Epithelial cell of proximal tubule (primary cell): ENCODE measurements around the gene ATG10. TPM values are rescaled to one million over a fixed set of nuclear protein-coding genes. Genes with fewer than 3 reads are reported as not detected.
"Not testable (repeated sequence)": the region's sequence is repeated elsewhere in the genome, so short reads cannot be mapped to it uniquely, and the experiment has no call there.

Source experiments
- DNase-seq: peaks from one replicate; pipeline ENCODE4 v3.0.0-alpha.2; 2011; ENCODE audit warnings: low read depth
- H3K4me3 ChIP-seq: 2 replicates; pipeline ENCODE4 v1.5.1; 2011; ENCODE audit warnings: low read depth, mild to moderate bottlenecking, low read length
- total RNA-seq: library from RNA; depleted of rRNA; stranded (reverse); fragments of >200 nt; gene quantifications from 2 replicates; pipeline ENCODE4 v1.2.3, GENCODE V29; 2015
- TF ChIP-seq, protein P1 (sequence below): conservative IDR thresholded peaks from 2 replicates; pipeline ENCODE4 v1.5.1; 2012; ENCODE audit warnings: low read depth, mild to moderate bottlenecking, low read length

ATG10 gene
- total RNA-seq, 1 donor from 2014 or later: 20.9 TPM

DNA sequence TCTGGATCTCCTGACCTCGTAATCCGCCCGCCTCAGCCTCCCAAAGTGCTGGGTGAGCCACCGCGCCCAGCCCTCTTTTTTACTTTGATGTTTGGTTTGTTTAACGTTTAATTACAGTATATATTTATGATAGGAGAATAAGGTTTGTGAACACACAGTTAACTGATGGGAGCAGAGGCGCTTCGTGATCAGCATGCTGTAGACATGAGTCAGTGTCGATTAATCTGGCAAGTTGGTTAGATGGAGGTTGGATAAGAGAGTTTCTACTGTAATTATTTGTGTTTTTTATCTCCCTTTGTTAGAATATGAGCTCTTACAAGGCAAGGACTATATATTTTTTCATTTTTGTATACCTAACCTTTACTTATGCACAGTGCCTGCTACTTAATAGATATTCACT, 14.3 kb downstream of the ATG10 start:
- DNase-seq: no peak
- H3K4me3 ChIP-seq: no peak overlapping the region
- TF ChIP-seq, protein P1, sequence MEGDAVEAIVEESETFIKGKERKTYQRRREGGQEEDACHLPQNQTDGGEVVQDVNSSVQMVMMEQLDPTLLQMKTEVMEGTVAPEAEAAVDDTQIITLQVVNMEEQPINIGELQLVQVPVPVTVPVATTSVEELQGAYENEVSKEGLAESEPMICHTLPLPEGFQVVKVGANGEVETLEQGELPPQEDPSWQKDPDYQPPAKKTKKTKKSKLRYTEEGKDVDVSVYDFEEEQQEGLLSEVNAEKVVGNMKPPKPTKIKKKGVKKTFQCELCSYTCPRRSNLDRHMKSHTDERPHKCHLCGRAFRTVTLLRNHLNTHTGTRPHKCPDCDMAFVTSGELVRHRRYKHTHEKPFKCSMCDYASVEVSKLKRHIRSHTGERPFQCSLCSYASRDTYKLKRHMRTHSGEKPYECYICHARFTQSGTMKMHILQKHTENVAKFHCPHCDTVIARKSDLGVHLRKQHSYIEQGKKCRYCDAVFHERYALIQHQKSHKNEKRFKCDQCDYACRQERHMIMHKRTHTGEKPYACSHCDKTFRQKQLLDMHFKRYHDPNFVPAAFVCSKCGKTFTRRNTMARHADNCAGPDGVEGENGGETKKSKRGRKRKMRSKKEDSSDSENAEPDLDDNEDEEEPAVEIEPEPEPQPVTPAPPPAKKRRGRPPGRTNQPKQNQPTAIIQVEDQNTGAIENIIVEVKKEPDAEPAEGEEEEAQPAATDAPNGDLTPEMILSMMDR: no peak

DNA sequence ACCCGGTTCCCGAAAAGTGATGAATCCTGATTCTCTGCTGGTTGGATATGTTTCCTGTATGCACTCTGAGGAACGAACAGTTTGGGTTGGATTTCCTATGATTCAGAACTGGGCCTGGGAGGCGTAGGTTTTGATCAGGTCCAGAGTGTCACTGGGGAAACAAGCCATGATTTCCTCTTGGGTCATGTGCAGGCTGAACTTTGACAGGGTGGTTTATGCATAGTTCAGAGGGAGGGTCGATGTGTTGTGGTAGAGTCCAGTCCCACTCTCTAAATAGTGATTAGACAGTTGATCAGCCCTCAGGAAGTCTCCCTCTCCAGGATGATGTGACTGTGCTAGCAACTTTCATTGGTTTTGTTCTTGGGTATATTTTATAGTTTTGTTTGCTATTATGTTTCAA, 17.4 kb downstream of the ATG10 start:
- TF ChIP-seq, protein P1: no peak
- no peak for DNase-seq
- no peak overlapping the region for H3K4me3 ChIP-seq

DNA sequence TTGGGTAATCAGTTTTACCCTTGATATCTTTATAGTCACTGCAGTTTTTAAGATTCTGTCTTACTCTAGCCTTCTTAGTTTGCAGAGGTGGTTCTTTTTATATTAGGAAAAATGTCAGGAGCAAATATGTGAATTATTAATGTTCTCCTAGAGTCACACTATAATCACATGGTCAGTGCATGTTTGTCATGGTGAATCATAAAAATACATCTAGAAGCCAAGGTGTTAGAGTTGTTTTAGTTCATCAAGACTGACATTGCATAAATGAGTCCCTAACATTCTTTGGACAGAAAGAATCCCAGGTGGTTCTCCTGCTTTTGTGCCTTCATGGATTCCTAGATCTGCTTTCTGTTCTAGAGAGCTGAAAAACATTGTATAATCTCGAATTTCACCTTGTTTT, 22.9 kb downstream of the ATG10 start:
- DNase-seq: no peak
- no peak overlapping the region for H3K4me3 ChIP-seq
- TF ChIP-seq, protein P1: no peak

DNA sequence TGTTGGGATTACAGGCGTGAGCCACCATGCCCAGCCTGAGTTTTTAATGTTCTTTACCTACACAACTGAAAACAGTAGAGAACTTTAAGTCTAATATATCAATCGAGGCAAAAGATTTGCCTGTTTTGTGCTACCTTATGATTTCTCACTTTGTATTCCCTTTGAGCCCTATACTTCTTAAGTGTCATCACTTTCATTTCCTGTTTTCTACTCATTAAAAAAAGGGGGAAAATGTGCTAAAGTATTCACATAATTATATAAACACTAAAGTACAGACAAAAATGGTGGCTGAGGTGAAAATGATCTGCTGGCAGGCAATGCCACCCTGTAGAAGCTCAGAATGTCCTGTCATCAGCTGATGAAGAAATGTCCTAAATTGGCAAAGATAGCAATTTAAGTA, 23.6 kb downstream of the ATG10 start:
- no peak for DNase-seq
- H3K4me3 ChIP-seq: no peak overlapping the region
- TF ChIP-seq, protein P1: no peak

DNA sequence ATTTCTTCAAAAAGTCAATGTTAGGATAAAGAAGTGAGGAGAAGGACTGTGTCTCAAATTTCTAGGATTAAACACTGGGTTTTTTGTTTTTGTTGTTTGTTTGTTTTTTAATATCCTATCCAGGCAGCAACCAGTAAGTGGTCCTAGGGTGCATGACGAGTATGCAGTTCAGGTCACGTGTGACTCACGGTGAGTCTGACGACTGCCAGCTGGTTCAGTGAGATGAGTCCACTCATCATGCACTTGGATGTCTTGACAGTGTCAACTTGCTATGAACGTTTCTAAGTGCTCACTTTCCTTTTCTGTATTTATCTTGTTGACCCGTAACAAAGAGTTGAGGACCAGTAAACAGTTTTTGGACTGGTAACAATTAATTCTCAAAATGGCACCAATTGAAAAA, 32.7 kb downstream of the ATG10 start:
- TF ChIP-seq, protein P1: no peak
- DNase-seq: no peak
- no peak overlapping the region for H3K4me3 ChIP-seq

DNA sequence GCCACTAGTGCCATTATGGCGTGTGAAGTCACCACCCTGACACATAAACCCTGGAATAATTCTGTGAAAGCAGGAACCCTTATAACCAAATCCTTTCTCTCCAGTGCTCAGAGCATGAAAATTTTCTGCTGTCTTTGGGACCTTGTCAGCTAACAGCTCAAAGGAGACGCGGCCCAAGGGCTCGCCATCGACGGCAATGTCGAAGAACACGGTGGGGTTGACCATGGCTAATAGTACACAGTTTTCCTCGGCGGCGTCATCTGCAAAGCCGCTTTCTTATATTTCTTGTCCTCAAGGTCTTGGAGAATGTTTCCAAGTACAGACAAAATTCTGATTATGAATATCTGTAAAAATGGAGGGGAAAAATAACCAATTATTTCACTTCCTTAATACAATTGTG, 38.0 kb downstream of the ATG10 start:
- not testable (repeated sequence) for DNase-seq, H3K4me3 ChIP-seq

DNA sequence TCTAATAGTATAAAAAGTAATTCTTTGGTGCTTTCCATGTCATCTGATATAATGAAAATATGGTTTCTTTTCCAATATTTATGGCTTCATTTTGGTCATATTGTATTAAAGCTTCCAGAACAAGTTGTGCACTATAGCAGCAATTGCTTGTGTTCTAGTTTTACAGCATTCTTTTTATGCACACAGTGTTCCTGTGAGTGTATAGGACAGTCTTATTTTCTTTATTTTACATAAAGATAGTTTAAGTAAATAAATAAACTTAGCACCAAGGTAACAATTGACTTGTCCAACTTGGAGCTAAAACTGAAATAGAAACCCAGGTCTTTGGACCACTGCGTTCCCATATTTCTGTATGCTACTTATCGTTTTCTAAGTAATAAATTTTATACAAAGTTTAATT, 38.9 kb downstream of the ATG10 start:
- DNase-seq: no peak
- no peak overlapping the region for H3K4me3 ChIP-seq
- TF ChIP-seq, protein P1: no peak

DNA sequence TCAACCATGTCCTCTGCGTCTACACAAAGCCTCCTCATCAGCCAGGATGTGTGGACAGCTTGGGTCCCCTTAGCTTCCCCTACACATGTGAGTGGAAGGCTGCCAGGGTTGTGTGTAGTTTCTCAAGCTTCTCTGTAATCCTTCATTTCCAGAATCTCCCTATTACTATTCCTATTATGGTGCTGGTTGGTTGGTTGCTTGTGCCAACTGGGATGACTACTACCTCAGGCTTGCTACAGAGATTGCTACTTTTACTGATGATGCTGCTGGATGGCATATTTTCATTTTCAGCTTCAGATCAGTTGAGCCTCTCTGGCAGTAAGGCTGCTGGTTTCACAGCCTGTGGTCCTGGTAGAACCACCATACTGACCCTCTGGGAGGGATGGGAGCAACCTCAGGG, 39.9 kb downstream of the ATG10 start:
- TF ChIP-seq, protein P1: no peak
- H3K4me3 ChIP-seq: no peak overlapping the region
- DNase-seq: no peak

DNA sequence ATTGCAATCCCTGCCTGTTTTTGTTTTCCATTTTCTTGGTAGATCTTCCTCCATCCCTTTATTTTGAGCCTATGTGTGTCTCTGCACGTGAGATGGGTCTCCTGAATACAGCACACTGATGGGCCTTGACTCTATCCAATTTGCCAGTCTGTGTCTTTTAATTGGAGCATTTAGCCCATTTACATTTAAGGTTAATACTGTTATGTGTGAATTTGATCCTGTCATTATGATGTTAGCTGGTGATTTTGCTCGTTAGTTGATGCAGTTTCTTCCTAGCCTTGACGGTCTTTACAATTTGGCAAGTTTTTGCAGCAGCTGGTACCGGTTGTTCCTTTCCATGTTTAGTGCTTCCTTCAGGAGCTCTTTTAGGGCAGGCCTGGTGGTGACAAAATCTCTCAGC, 42.8 kb downstream of the ATG10 start:
- not testable (repeated sequence) for DNase-seq, H3K4me3 ChIP-seq
